Activated naive CD8-positive, alpha-beta T cell treated with anti-CD3 and anti-CD28 coated beads for 36 hours (primary cell): ENCODE data around the gene SERHL2. TPM values are rescaled to one million over a fixed set of nuclear protein-coding genes. Genes with fewer than 3 reads are reported as not detected.
A peak's percentile ranks its signal among the peaks of the same experiment; 100 is the strongest.
"Not testable (repeated sequence)": the region's sequence is repeated elsewhere in the genome, so short reads cannot be mapped to it uniquely, and the experiment has no call there.

Experiments
- DNase-seq: peaks from one replicate; pipeline ENCODE4 v3.0.0; 2021
- H3K27ac Mint-ChIP-seq: one replicate; pipeline ENCODE4 v1.8.0; 2022; ENCODE audit warnings: mild to moderate bottlenecking, moderate library complexity, mixed read lengths
- H3K27me3 Mint-ChIP-seq: one replicate; pipeline ENCODE4 v1.8.0; 2022; ENCODE audit warnings: mild to moderate bottlenecking, mixed read lengths
- H3K36me3 Mint-ChIP-seq: one replicate; pipeline ENCODE4 v1.8.0; 2021; ENCODE audit warnings: mild to moderate bottlenecking, mixed read lengths
- H3K4me1 Mint-ChIP-seq: one replicate; pipeline ENCODE4 v1.8.0; 2021; ENCODE audit warnings: mixed read lengths
- H3K4me3 Mint-ChIP-seq: one replicate; pipeline ENCODE4 v1.8.0; 2022; ENCODE audit warnings: mild to moderate bottlenecking, moderate library complexity, mixed read lengths
- H3K9me3 Mint-ChIP-seq: one replicate; pipeline ENCODE4 v1.8.0; 2022; ENCODE audit warnings: mixed read lengths
- total RNA-seq, 2 experiments: library from RNA; stranded (reverse); gene quantifications; one replicate each; pipeline ENCODE4 v1.2.3, GENCODE V29; 2021

Gene SERHL2
- total RNA-seq, 2 experiments from 2014 or later = 2.1 to 2.3 TPM

DNA sequence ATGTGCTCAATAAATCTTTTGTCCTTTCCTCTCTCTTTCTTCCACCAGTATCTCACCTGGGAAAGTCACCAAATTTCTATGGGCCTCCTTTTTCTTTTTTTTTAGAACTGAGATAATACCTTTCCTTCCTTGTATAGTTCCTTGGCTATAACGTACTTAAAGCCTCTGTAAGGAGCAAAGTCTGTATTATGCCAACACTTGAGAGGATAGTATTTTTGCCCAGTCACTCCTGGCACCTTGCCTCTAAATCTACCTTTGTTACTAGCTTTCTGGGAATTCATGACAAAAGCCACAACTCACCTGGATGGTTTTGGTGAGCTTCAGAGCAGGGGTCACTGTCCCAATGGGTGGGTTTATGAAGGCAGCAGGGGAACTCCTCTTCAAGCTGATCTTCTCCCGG, 48.7 kb downstream of the SERHL2 start:
- DNase-seq = no peak
- peaks cover 22% of the 10 kb centered on the region for H3K36me3 Mint-ChIP-seq
- H3K27ac Mint-ChIP-seq = no peak overlapping the region
- no peaks in the 10 kb centered on the region for H3K9me3 Mint-ChIP-seq
- H3K27me3 Mint-ChIP-seq = no peaks in the 10 kb centered on the region
- H3K4me1 Mint-ChIP-seq = peaks cover 30% of the 10 kb centered on the region
- no peak overlapping the region for H3K4me3 Mint-ChIP-seq

DNA sequence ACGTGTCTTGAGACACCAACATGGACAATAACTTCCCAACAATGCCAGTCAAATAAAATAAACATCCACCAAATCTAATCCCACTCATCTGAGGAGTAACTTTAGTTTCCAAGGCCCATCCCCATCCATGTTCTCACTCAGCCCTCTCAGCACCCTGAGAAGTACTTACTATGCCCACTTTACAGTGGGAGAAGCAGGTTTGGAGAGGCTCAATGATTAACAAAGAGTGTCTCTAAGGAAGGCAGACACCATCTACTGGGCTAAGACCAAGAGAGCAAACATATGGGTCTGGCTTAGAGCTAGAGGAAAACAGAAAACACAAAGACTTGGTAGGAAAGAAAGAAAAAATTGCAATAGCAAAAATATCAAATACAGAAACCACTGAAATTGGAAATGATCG, 49.7 kb downstream of the SERHL2 start:
- Mint-ChIP-seq H3K4me3 (no peak overlapping the region), H3K27ac (no peak overlapping the region), H3K4me1 (peaks cover 30% of the 10 kb centered on the region), H3K9me3 (no peaks in the 10 kb centered on the region), H3K36me3 (peaks cover 25% of the 10 kb centered on the region), H3K27me3 (no peaks in the 10 kb centered on the region)
- no peak for DNase-seq

DNA sequence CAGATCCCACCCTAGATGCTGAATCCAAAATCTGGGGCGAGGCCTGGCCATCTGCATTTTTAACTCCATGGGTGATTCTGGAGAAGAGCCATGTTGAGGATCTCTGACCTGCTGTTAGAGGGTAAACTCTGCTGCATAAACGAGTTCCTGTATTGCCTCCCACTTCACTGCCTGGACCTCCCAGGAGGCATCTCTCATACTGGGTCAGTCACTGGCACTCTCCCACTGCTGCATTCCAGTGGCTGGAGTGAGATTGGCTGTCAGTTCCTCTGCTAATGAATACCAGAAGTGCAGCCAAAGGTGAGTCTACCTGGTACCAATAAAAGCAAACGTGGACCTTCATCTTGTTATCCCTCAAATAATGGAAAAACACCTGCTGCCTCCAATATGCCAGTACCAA, 50.6 kb downstream of the SERHL2 start:
- H3K4me1 Mint-ChIP-seq = peaks cover 40% of the 10 kb centered on the region

DNA sequence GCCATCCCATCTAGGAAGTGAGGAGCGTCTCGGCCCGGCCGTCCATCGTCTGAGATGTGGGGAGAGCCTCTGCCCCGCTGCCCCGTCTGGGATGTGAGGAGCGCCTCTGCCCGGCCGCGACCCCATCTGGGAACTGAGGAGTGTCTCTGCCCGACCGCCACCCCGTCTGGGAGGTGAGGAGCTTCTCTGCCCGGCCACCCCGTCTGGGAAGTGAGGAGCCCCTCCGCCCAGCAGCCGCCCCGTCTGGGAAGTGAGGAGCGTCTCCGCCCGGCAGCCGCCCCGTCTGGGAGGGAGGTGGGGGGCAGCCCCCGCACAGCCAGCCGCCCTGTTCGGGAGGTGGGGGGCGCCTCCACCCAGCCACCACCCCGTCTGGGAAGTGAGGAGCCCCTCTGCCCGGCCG, 53.9 kb downstream of the SERHL2 start:
- not testable (repeated sequence) for H3K27ac Mint-ChIP-seq, H3K9me3 Mint-ChIP-seq, H3K27me3 Mint-ChIP-seq, DNase-seq, H3K4me3 Mint-ChIP-seq
- H3K4me1 Mint-ChIP-seq = peaks cover 68% of the 10 kb centered on the region
- H3K36me3 Mint-ChIP-seq = peaks cover 30% of the 10 kb centered on the region

More for the DNA sequence above, 50.6 kb downstream of the SERHL2 start:
- Mint-ChIP-seq H3K4me3 (no peak overlapping the region), H3K36me3 (peaks cover 24% of the 10 kb centered on the region), H3K27me3 (no peaks in the 10 kb centered on the region), H3K27ac (no peak overlapping the region), H3K9me3 (no peaks in the 10 kb centered on the region)
- no peak for DNase-seq

DNA sequence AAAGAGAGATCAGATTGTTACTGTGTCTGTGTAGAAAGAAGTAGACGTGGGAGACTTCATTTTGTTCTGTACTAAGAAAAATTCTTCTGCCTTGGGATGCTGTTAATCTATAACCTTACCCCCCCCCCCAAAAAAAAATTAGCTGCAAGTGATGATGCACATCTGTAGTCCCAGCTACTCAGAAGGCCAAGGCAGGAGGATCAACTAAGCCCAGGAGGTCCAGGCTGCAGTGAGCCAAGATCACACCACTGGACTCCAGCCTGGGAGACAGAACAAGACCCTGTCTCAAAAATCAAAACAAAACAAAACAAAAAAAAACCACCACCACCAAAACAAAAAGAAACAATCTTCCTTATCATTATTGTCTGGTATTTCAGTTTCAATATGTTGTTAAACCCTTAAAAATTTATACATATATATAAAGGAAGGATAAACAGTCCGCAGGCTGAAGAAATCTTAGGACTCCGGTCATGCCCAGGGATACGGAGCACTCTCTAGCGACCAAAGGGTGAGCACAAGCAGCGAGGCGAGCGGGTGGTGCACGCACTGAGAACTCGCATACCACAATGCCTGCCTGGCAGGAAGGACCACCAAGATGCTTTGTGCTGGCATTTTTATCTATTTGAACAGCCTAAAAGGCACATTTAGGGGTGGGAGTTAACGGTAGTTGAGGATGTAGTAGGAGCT, 54.5 kb downstream of the SERHL2 start:
- Mint-ChIP-seq H3K27me3 (no peaks in the 10 kb centered on the region), H3K27ac (peak overlapping the region; percentile 62), H3K9me3 (no peaks in the 10 kb centered on the region), H3K4me1 (peaks cover 68% of the 10 kb centered on the region), H3K36me3 (peaks cover 32% of the 10 kb centered on the region), H3K4me3 (no peak overlapping the region)
- DNase-seq = no peak

DNA sequence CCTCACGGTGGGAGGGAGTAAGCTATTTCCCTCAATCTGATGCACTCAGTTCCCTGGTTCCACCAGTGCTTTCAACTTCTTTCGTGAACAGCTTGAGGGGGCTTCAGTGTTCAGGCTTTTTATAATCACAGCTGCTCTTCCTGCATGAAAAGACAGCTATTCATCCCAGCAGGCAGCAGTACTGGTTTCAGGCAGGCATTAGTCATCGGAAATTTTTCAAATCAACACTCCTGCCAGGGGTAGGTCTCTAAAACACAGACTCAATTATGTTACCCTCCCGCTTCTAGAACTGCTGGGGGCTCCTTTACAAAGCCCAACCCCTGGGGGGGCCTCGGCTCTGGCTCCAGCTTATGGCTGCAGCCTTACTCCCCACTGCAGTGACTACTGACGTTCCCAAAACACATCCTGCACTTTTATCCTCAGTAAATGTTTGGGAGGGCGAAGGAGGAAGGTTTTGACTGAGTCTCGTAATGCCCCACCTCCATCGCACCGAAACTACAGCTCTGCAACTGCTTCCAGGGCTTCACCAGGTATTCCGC, 55.1 kb downstream of the SERHL2 start:
- peak overlapping the region; percentile 62 for H3K27ac Mint-ChIP-seq
- DNase-seq = no peak
- peaks cover 34% of the 10 kb centered on the region for H3K36me3 Mint-ChIP-seq
- peaks cover 67% of the 10 kb centered on the region for H3K4me1 Mint-ChIP-seq
- no peak overlapping the region for H3K4me3 Mint-ChIP-seq
- no peaks in the 10 kb centered on the region for H3K9me3 Mint-ChIP-seq
- H3K27me3 Mint-ChIP-seq = no peaks in the 10 kb centered on the region

DNA sequence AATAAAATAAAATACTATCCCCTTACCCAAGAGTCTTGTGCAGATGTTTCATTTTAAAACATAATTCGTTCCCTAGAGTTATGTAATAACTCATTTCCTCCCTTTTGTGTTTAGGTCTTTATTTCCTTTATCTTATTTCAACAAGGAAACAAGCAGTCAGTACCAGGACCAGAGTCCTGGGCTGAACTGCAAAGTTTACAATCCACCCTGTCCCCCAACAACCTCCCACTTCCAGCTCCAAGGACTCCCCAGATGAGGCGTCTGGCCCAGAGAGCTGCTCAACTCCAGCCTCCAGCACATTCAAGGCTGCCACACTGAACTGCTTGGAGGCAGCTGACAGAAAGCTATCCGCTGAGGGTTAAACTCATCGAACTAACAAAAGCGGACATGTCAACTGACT, 56.4 kb downstream of the SERHL2 start:
- Mint-ChIP-seq H3K27ac (peak overlapping the region; percentile 38), H3K4me1 (peaks cover 65% of the 10 kb centered on the region), H3K36me3 (peaks cover 36% of the 10 kb centered on the region), H3K27me3 (peaks cover 5% of the 10 kb centered on the region), H3K4me3 (no peak overlapping the region), H3K9me3 (no peaks in the 10 kb centered on the region)
- no peak for DNase-seq

DNA sequence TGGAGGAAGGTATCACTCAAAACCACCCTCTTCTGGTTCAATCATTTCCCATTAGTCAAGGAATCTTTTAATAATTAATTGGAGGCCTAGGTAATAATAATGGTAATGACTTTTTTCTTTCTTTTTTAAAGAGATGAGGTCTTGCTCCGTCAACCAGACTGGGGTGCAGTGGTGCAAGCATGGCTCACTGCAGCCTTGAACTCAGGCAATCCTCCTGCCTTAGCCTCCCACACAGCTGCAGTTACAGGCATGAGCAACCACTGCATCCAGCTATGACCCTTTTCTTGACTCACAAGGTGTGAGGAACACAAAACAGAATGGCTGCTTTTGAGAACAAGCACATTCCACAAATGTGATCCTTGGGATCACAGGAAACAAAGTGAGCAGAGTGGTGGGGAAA, 57.3 kb downstream of the SERHL2 start:
- Mint-ChIP-seq H3K4me1 (peaks cover 65% of the 10 kb centered on the region), H3K9me3 (no peaks in the 10 kb centered on the region), H3K36me3 (peaks cover 33% of the 10 kb centered on the region), H3K4me3 (peak overlapping the region; percentile 7), H3K27ac (peak overlapping the region; percentile 34), H3K27me3 (peaks cover 8% of the 10 kb centered on the region)
- DNase-seq = no peak

DNA sequence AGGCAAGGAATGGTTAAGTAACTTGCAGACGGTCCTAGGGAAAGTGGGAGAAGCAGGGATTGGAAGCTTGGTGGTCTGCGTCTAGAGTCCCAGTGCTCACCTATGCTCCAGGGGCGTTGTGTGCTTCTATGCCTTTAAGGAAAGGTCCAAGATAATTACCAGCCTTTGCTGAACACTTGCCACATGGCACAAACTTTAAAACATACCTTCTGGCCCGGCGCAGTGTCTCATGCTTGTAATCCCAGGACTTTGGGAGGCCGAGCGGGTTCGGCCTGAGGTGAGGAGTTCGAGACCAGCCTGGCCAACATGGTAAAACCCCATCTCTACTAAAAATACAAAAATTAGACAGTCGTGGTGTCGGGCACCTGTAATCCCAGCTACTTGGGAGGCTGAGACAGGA, 58.6 kb downstream of the SERHL2 start:
- no peaks in the 10 kb centered on the region for H3K9me3 Mint-ChIP-seq
- H3K36me3 Mint-ChIP-seq = peaks cover 31% of the 10 kb centered on the region
- DNase-seq = no peak
- peaks cover 60% of the 10 kb centered on the region for H3K4me1 Mint-ChIP-seq
- peak overlapping the region; percentile 95 for H3K4me3 Mint-ChIP-seq
- H3K27me3 Mint-ChIP-seq = peaks cover 8% of the 10 kb centered on the region
- no peak overlapping the region for H3K27ac Mint-ChIP-seq

DNA sequence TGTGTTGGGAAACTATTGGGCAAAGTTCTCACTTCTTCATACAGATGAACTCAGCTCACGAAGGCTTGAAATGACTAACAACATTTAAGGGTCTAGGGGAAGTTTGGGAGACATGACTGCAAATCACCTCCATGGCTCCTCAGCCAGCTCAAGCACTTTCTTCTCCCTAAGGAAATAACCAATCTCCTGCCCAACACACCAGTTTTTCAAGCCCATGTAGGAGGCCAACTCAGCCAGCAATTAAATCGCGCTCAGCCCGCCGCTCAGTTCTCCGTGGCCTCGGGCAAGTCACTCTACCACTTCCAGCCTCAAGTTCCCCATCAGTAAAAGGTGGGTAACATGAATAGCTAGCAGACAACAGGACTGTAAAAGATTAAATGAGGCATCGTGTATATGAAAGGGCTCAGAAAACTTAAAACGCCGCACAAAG, 60.1 kb downstream of the SERHL2 start:
- H3K4me3 Mint-ChIP-seq = peak overlapping the region; percentile 95
- peaks cover 29% of the 10 kb centered on the region for H3K36me3 Mint-ChIP-seq
- no peaks in the 10 kb centered on the region for H3K9me3 Mint-ChIP-seq
- H3K27me3 Mint-ChIP-seq = peaks cover 8% of the 10 kb centered on the region
- peaks cover 54% of the 10 kb centered on the region for H3K4me1 Mint-ChIP-seq
- peak overlapping the region; percentile 95 for H3K27ac Mint-ChIP-seq
- no peak for DNase-seq

DNA sequence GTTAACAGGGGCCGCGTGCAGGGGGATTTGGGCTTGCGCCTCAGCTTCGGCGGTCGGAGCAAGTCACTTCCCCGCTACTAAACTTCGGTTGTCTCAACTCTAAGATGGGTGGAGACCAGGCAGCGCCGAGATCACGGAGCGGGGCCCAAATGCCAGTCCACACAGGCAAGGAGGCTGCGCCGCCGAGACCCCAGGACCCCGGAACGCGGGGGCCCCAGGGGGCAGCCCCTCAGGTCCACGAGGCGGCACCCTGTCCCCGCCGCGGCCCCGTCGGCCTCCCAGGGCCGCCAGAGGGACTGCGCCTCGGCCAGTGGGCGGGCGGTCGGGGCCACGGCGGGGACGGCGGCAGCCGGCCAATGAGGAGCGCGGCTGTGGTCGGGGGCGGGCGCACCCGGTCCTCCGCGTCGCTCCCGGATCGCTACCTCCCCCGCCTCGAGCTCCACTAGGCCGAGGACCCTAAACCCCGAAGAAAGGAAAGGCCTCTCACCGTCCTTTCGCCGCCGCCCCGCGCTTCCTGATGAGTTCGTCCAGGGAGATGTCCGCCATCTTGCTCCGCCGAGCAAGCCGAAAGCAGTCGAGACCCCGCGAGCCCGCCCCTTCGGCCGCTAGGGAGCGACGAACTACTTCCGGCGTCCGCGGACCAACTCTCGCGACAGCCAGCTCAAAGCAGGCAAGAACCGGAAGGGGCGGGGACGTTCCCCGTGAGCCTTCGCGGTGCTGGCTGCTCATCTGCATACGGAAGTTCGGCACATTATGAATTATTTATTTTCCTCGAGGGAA, 60.7 kb downstream of the SERHL2 start, which contains the start of gene POLDIP3:
Gene POLDIP3, minus strand, starts transcription at position 572 of the 780 bp plus-strand sequence. Its CDS starts 26 bp downstream, at position 546.
- peak; percentile 98 for DNase-seq
- Mint-ChIP-seq H3K27ac (peak within 1 kb of the TSS; percentile 100), H3K27me3 (peaks cover 8% of the 10 kb centered on the region), H3K9me3 (no peaks in the 10 kb centered on the region), H3K4me1 (peaks cover 48% of the 10 kb centered on the region), H3K4me3 (peak within 1 kb of the TSS; percentile 95), H3K36me3 (peaks cover 29% of the 10 kb centered on the region)

DNA sequence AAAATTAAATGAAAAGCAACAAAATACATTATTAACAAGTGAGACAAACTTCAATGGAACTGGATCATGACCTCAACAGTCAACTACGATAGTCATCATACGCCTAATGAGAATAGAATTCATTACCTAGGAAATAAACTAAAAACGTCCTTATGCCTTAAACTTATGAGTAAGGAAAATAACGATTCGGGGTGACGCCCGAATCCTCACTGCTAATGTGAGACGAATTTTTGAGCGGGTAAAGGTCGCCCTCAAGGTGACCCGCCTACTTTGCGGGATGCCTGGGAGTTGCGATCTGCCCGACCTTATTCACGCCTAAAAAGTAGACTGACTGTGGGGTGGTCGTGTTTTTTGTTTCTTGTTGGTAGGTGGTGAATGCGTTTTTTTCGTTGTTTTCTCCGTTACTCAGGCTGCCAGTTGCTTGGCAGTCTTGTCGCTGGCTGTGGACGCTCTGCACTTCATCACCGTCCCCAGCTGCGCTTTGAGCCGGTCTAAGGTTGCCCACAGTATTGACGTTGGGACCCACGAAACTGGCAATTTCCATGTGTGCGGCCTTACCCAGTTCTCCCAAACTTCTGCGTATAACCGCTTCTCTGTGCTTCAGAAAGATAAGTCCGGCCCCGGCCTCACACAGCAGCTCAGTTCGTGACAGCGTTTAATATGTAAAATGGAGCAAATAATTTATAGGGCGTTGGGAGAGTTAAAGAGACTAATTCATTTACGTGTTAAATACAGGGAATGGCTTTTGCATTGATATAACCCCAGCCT, 61.5 kb downstream of the SERHL2 start:
- H3K36me3 Mint-ChIP-seq = peaks cover 27% of the 10 kb centered on the region
- H3K4me1 Mint-ChIP-seq = peaks cover 40% of the 10 kb centered on the region
- H3K9me3 Mint-ChIP-seq = no peaks in the 10 kb centered on the region
- peak overlapping the region; percentile 88 for H3K4me3 Mint-ChIP-seq
- peaks cover 8% of the 10 kb centered on the region for H3K27me3 Mint-ChIP-seq
- peak overlapping the region; percentile 100 for H3K27ac Mint-ChIP-seq
- peak; percentile 90 for DNase-seq

DNA sequence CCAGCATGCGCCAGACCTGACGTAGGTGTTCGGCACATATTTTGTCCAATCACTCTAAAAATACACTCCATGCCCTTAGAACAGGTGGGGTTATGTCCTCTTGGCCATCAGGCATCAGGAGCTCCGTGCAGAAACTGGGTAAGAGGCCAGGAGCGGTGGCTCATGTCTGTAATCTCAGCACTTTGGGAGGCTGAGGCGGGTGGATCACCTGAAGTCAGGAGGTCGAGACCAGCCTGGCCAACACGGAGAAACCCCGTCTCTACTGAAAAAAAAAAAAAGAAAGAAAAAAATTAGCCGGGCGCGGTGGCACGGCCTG, 62.1 kb downstream of the SERHL2 start:
- DNase-seq, H3K9me3 Mint-ChIP-seq, H3K27me3 Mint-ChIP-seq: not testable (repeated sequence)
- peaks cover 36% of the 10 kb centered on the region for H3K4me1 Mint-ChIP-seq
- H3K27ac Mint-ChIP-seq = peak overlapping the region; percentile 100
- H3K36me3 Mint-ChIP-seq = peaks cover 25% of the 10 kb centered on the region
- H3K4me3 Mint-ChIP-seq = peak overlapping the region; percentile 88

DNA sequence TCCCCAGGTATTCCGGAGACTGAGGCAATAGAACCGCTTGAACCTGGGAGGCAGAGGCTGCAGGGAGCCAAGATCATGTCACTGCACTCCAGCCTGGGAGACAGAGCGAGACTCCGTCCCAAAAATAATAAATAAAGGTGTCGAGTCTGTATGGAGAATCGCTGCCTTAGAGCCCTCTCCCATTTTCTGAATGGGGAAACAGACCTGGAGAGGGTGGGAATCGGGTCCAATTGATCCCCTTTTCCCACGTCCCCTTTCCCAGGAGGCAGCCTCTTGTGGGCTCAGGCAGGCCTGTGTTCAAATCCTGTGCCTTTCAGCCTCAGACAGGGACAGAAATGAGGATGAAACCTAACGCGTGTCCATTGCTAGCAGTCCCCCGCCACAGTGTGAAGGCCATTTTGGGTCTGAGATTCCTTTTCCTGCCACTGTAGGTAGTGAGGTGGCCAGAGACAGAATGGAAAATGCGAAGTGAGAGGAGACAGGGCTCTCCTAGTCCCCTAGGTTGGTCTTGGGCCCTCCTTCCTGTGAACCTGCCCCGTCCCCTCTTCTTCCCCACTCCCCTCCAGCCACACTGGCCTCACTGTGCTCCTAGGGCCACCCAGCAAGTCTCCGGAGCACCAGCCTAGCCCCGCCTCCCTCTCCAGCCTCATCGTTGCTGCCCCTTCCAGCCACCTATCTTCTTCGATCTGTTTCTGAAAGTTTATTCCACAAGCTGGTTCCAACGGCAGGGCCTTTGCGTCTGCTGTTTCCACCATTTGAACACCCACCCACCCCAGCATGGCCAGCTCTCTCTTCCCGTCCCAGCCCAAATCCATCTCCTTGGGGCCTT, 63.6 kb downstream of the SERHL2 start:
- Mint-ChIP-seq H3K4me3 (no peak overlapping the region), H3K27me3 (peaks cover 8% of the 10 kb centered on the region), H3K4me1 (peaks cover 27% of the 10 kb centered on the region), H3K36me3 (peaks cover 15% of the 10 kb centered on the region), H3K9me3 (no peaks in the 10 kb centered on the region), H3K27ac (peak overlapping the region; percentile 34)
- DNase-seq = no peak
